Activated CD4-positive, CD25-positive, alpha-beta regulatory T cell treated with anti-CD3 and anti-CD28 coated beads, Interleukin-2, amount 50 U/mL, for 72 hours (primary cell): Measurements from ENCODE around the gene IDH3A.

Source experiments
- DNase-seq: peaks from one replicate; pipeline ENCODE4 v3.0.0; 2021

Gene IDH3A

DNA sequence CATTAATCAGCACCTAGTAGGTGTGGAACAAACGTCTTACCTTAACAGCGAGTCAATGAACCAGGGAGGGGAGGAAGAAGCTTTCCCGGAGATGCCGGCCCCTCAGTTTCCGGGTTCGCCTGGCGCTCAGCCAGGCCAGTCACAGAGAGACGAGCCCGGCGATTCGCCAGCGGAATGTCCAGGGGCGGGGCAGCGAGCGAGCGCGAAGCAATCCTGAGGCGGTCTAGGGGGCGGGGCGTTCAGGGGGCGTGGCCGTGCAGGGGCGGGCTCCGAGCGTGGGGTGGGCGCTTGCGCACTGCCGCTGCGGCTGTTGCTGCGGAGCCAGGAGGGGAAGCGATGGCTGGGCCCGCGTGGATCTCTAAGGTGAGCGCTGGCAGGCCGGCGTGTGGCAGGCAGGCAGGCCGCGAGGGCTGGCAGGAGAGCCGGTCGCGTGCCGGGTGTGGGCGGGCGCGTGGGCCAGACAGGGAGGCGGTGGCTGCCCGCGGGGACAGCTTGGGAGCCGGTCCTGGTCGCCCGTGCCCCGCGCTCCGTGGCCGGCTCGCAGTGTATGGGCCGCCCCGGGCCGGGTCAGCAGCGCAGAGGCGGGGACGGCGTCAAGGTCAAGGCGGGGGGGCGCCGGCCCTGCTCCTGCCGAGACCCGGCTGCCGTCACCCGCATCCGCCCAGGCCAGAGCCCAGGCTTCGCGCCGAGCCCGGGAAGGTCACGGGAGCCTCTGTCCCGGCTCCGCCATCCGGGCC lies at the start of gene IDH3A:
TSS of gene IDH3A (plus strand) at position 295 of the 737 bp plus-strand sequence. CDS start at position 337, 42 bp downstream.
- DNase-seq, result peak; percentile 100

DNA sequence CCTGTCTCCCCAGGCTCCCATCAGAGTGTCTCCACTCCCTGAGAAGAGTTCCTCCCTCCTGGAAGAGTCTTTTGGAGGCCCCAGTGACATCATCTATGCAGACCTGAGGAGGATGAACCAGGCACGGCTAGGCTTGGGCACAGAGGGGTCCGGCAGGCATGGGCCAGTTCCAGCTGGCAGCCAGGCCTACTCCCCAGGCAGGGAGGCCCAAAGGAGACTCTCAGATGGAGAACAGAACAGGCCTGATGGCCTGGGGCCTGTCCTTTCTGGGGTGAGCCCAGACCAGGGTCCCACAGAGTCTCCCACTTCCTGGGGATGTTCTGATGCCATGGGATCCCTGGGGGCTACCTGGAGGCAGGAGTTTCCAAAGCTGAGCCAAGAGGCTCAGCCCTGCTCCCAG lies 48.3 kb upstream of the IDH3A start:
- no peak for DNase-seq

DNA sequence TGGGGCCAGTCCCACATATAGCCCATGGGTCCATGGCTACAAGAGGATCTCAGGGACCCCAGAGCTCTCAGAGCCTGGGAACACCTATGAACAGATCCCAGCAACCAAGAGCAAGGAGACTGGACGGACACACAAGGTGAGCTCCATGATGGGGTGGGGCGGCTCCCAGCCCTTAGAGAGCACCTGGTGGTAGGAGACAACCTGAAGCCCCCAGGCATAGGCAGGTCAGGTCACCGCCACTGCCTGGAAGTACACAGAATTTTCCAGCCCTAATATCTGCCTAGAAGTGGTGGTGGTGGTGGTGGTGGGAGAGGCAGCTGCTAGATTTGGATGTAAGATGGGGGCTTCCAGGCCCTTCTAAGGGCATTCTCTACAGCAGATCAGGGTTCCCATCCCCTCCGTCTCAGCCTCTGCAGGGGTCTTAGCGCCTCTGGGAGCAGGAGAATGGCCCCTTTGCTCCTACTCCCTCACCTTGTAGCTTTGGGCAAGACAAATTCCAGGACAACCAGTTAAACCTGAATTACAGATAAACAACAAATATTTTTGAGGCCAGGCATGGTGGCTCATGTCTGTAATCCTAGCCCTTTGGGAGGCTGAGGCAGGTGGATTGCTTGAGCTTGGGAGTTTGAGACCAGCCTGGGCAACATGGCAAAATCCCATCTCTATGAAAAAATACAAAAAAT lies 47.6 kb upstream of the IDH3A start:
- no peak for DNase-seq

DNA sequence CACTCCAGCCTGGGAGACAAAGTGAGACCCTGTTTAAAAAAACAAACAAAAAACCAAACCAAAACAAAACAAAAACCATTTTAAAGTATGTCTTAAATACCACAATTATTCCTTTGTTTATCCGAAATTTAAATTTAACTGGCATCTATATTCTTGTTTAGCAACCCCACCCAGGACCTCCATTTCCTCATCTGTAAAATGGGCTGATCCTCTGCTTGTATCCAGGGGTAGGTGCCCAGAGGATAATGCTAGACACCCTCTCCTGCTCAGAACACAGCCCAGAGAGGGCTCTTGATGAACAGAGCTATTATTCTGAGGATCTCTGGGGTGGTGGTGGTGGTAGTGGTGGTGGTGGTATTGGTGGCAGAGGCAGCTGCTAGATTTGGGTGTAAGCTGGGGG lies 47.0 kb upstream of the IDH3A start:
- DNase-seq, result no peak

DNA sequence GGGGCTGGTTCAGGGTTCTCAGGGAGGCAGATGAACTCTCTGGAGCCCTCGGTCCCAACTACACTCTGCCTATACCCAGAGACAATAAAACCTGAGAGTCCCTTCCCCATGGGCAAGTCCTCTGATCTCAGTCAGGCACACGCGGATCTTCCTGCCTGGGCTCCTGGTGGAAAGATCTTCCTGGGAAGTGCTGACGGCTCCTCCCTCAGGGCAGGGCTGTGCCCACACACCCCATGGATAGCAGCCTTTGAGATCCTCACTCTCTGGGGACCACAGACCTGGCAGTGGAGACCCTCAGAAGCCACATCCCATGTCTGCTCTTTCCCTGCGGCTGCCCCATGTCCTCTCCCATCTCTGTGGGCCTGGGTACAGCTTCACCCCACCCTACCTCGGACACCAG lies 46.4 kb upstream of the IDH3A start:
- DNase-seq, result no peak

DNA sequence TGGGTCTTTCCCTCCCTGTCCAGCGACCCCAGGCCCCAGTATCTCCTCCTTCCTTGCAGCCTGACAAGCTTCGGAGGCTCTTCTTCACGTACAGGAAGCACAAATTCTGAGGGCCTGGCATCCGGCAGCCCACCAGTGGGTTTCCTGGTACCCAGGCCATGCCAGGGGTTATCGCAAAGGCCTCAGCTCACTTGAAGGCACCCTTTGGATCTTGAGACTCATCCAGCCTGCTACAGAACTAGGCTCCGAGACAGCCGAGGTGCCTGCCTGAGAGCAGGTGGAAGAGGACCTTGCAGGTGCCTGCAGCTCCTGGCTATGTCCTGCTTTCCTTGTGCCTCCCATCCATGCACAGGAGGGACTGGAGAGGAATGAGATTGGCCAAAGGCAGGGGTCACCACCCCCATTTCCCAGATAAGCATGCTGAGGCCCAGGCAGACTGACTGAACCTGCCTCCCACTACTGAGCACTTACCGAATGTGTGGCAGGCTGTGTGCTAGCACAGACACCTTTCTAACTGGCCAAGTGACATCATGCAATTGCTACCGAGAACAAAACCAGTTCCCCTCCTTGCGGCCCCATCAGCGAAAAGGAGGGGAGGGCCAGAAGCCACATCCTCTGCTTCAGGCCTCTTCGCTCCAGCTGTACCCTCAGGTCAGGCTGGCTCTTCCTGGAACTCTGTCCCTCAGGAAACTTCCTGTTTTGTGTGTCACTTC lies 45.6 kb upstream of the IDH3A start:
- DNase-seq, result peak; percentile 44

DNA sequence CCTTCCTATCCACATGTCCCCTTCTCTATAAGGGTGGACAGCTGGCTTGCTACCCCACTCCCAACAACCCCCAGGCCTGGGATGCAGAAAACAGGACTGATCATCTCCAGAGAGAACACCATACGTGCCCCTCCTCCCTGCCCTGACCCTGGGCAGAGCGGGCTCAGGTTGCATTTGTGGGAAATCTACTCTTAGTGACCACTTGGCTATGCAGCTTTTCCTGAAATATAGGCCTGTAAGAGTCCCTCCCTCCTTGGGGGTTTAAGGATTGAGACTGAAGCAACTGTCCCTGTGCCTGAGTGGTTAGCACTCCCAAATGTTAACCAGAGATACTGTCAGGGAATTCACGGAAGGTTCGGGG lies 45.1 kb upstream of the IDH3A start:
- no peak for DNase-seq

DNA sequence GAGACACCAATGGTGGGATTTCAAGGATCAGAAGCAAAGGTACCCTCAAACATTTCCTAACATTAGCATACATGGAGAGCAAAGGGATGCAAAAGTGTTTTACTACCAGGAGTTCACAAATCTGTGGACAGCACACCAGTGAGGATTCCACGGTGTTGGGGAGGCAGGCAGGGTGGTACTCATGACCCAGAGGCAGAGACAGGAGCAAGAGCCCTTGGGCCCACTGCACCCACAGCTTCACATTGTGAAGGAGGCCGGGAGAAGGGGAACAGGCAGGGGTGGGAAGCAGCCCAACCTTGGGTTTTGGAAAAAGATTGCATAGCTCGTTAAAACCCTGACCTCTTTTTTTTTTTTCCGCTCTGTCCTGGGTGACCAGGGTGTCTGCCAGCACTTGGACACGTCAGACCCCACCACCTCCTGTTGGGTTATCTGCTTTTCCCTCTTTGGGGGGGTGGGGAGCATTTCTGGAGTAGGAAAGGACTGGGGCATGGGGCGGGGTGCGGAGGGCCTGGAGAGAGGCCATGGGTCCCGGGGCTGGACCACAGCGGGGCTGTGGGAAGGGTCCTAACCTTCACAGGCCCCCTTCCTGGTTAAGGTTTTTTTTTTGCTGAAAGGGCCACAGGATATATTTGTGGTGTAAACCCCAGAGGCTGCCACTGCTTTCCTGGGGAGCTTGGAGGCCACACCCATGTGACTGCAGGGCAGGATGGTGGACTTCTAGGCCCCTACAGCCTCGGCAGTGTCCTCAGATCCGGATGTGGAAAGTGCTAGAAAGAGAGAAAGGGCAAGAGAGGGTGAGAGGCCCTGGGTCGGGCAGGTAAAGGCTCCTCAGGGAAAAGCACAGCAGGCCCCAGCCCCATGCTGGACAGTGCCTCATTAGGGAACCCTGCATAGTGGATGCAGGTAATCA lies 44.3 kb upstream of the IDH3A start:
- no peak for DNase-seq

DNA sequence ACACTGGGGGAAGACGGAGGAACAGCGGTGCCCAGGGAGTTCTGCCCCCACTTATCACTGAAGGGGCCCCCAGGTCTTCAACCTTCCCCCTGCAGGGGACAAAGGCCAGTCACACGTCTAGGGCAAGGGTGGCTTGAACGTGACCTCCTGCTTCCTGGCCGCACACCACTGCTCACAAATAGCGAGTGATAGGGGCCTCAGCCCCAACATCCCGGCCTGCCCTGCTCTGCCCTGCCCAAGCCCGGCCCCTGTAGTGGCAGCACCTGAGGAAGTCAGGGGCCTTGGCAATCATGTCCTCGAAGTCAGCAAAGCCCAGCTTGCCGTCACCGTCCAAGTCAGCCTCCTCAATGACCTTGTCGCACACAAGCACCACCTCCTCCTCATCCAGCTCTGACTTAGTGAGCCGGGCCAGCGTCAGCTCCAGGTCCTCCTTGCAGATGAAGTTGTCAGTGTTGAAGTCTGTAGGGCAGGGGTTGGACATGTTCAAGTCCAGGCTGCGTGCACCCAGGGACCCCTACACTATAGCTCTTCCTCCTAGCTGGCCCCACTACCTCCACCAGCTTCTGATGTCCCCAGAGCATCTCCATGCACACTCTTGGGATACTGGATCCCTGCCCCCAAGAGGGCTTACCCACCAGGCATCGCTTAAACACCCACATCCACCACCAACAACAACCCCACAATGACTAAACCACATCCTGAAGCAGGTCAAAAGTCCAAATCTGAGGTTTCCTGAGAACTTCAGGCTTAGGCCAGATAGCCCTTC lies 43.5 kb upstream of the IDH3A start:
- DNase-seq, result no peak

DNA sequence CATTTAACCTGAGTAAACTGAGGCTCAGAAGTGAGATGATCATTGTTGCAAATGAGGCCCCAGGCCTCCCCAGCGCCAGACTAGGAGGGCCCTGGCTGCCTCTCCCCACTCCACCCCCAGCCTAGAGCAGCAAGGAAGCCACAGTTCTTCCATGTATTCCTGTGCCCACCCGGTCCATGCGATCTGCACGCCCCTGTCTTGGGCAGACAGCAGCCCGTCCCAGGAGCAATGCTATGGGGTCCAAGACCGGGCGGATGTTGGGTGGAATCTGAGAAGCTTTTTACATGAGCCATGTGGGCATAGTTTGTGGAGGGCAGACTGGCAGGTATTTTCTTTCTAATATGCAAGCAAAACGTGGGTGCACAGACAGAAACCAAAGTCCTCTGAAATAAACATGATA lies 41.7 kb upstream of the IDH3A start:
- no peak for DNase-seq

DNA sequence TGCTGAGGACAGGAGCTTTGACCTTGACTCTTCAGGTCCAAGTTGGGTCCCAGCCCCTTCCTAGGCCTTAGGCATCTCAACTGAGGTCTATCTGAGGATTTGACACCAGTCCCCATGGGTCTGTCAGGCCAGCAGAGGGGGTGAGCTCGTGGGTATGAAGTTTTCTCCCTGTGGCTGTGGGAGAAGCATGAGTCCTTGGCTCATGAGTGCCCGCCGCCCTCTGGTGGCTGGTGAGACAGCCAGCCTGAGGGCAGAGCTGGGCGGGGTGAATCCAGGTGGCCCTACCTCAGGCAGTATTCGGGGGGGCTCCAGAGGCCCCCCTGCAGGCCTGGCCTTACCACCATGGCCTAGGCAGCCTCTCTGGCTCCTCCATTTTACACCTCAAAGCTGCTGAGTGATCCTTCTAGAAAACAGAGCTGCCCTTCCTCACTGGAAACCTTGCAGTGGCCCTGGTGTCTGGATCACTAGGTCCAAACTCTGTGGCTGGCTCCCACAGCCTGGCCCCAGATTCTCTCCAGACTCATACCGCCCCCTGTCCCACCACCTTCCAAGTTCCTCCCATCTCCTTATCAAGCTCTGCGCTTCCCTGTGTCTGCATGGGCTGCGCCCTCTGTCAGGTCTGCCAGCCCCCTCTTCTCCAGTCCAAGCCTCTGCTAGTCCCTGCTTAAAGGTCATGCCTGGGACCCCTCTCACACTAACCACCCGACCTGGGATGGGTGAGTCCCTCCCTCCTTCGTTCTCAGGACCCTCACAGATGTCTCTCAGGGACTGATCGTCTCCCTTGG lies 40.7 kb upstream of the IDH3A start:
- DNase-seq, result peak; percentile 75

DNA sequence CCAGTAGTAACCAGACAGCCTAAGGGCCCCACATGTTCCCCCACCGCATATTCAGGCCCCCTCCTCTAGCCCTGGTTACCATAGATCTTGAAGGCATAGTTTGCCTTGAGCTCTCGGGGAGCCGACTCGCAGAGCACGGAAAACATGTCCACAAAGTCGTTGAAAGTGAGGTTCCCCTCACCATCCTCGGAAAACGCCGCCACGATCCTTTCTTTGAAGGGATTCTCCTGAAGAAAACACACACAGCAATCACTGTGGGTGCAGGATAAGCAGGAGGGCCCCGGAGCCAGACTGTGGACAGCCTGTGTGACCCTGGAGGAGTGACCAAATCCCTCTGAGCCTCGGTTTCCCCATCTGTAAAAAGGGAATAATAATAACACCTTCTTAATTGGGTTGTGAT lies 40.0 kb upstream of the IDH3A start:
- DNase-seq, result no peak

DNA sequence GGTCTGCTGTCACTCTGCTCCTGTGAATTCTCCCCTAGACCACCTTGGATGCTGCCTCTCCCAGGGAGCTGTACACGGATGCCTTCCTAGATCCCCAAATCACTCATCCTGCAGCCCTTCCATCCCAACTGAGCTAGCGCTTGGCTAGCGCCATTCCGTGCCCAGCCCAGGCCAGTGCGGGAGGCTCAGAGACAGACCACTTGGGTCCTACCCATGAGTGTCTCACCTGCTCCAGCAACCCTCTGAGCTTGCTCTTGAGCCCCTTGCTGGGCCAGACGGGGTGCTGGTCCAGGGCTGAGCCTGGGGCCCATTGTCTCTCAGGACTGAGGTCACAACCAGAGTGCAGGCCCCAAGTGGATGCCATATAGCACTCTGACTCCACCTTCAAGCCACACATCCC lies 39.1 kb upstream of the IDH3A start:
- no peak for DNase-seq

DNA sequence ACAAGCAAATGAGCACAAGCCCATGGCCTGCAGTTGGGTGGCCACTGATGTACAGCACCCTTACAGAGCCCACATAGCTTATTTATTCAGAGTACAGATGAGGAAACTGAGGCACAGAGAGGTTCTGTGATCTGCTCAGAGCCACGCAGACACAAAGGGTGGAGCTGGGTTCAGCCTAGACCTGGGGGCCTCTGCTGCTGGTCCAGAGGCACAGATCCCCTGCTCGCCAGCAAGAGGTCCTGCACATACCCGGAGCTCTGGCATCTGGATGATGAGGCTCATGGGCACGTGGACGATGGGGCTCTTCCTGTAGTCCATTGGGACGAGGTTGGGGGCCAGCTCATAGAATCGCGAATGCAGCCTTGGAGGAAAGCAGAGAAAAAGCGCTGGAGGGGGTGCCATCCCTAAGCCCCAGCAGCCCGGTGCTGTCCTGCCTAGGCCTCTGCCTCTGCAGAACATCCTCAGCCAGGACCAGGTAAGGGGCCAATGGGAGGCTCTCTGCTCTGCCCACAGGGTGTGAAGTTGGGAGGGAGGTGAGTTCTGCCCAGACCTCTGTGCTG lies 38.2 kb upstream of the IDH3A start:
- DNase-seq, result no peak

DNA sequence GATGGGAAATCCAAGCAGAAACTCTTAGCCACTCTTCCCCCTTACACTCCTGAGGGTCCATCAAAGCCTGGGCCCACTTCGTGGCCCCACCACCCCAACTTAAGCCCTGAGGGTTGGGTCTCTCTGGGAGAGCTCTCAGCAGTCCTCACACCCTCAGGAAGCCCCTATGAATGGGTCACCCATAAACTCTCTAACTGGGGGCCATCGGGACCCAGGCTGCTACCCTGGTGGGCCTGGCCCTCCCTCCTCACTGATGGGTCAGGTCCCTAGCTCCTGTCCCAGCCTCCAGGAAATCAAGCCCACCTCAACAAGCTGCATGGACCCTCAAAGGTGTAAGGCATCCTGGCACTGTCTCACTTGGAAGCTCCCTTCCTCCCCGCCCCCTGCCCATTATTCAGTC lies 37.4 kb upstream of the IDH3A start:
- no peak for DNase-seq

DNA sequence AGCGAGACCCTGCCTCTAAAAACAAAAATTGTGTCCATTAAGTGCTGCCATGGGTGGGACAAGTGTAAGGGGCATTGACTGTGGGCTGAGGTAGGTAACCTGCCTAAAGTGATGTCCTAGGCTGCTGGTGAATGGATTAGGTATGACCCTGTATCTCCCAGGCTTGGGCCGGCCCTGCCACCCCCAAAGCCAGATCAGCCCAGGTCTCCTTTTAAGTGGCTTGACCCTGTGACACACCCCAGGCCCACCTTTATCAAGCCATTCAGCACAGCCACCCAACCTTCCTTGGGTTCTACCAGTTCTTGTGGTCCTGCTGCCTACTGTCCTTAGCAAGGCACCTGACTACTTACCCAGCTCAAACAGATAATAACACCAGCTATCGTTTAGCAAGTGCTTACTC lies 36.6 kb upstream of the IDH3A start:
- no peak for DNase-seq

DNA sequence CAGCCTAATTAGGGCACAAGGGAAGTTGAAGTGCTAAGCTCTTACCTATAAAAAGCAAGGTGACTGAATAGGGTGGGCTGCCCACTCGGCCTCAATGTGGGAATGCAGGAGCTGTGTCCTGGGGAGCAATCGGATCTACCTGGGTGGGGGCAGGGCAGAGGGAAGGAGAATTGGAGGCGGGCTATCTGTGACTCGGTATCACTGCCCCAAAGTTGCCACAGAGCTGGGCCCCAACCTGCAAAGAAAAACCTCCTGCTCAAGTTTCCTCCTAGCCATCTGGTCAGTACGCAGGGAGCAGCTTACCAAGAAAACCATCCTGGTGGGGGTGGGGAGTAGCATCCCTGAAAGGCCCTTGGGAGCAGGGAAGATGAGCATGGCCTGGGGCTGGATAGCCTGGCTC lies 28.6 kb upstream of the IDH3A start:
- no peak for DNase-seq

DNA sequence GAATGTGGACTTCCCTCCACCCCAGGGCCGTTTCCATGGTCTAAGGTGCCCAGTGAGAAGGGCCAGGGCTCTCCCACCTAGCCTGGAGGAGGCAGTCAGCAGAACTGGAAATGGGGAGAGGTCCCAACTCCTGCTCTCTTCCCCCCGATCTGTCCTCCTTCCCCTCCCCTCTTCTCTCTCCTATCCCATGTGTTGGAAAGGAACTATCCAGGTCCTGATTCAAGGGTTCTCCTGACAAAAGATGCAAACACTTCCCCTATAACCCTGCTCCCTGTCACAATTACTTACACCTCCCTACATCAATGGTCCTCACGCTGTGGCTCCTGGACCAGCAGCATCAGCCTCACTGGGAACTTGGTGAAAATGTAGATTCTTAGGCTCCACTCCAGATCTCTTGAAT lies 23.9 kb upstream of the IDH3A start:
- no peak for DNase-seq

DNA sequence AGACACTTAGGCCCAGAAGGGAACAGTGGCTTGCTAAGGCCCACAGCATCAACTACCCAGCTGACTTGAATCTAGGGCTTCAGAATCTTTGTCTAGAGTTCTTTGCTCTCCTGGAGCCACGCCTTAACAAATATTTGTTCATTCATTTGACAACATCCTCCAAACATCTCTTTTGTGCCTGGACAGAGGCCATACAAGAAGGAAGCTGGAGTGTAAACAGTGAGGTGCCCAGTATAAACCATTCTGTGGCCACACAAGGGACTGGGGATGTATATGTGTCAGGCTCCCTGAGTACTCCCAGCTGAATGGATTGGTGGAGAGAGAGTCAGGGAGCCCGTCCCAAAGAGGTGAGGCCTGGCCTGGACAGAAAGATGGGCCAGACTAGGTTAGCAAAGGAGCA lies 21.3 kb upstream of the IDH3A start:
- no peak for DNase-seq

DNA sequence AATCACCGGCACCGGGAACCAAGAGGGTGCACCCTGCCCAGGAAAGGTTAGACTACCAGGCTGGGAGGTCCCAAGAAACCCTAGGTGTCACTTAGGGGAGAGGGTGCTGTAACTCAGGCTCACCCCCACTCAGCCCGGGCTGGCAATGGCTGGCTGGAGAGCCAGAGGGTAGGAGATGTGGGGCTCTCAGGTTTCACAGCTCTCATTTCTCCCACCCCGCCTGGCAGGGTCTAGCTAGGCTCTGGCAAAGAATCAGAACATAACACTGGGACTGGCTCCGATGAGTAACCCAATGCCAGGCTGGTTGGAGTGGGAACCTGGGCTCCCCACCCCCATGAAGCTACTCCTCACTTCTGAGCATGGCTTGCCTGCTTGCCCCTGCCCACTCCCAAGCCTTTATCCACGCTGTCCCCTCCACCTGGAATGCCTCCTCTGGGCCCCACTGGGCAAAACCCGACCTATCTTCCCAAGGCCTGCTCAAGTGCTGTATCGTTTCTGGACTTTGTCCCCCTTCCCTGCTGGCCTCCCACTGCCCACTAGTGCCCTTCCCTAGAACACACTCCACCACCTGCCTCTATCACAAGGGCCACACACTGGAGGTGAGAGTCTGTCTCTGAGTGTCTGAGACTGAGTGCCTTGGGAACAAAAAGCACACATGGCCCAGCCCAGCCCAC lies 19.9 kb upstream of the IDH3A start:
- no peak for DNase-seq
